Brain pericyte (primary cell): ENCODE data around the gene BLM.
"Not testable (repeated sequence)": the region's sequence is repeated elsewhere in the genome, so short reads cannot be mapped to it uniquely, and the experiment has no call there.

Source experiments
- DNase-seq: peaks from one replicate; pipeline ENCODE4 v3.0.0-alpha.2; 2012; ENCODE audit warnings: low read depth, low spot score

Gene BLM

GRCh38 chr15:90735923-90736322 is 18.8 kb downstream of the BLM start:
- DNase-seq = no peak

- DNase-seq = not testable (repeated sequence)
These were observed 23.4 kb downstream of the BLM start for GRCh38 chr15:90740545-90740944.

GRCh38 chr15:90742087-90742486 is 24.9 kb downstream of the BLM start:
- DNase-seq = no peak

GRCh38 chr15:90743407-90743806 is 26.3 kb downstream of the BLM start:
- DNase-seq = no peak

GRCh38 chr15:90744759-90745402 is 27.7 kb downstream of the BLM start:
- DNase-seq = no peak

- no peak for DNase-seq
These were observed 32.6 kb downstream of the BLM start for GRCh38 chr15:90749754-90750153.

- DNase-seq = no peak
These were observed 33.0 kb downstream of the BLM start for GRCh38 chr15:90750186-90750585.

GRCh38 chr15:90751300-90751825 is 34.2 kb downstream of the BLM start:
- no peak for DNase-seq

- DNase-seq = no peak
These were observed 39.8 kb downstream of the BLM start for GRCh38 chr15:90756916-90757315.

- no peak for DNase-seq
These were observed 40.3 kb downstream of the BLM start for GRCh38 chr15:90757461-90757860.

GRCh38 chr15:90760661-90761232 is 43.6 kb downstream of the BLM start:
- DNase-seq = no peak

GRCh38 chr15:90761629-90762028 is 44.5 kb downstream of the BLM start:
- no peak for DNase-seq

- DNase-seq = no peak
These were observed 45.0 kb downstream of the BLM start for GRCh38 chr15:90762109-90762508.

GRCh38 chr15:90763366-90764099 is 46.4 kb downstream of the BLM start:
- no peak for DNase-seq

- no peak for DNase-seq
These were observed 48.4 kb downstream of the BLM start for GRCh38 chr15:90765531-90765930.

GRCh38 chr15:90765966-90766365 is 48.8 kb downstream of the BLM start:
- DNase-seq = no peak

- no peak for DNase-seq
These were observed 52.2 kb downstream of the BLM start for GRCh38 chr15:90769375-90769774.

GRCh38 chr15:90773485-90773884 is 56.3 kb downstream of the BLM start:
- DNase-seq = no peak

- DNase-seq = no peak
These were observed 57.8 kb downstream of the BLM start for GRCh38 chr15:90774731-90775514.

- DNase-seq = no peak
These were observed 63.8 kb downstream of the BLM start for GRCh38 chr15:90780916-90781315.

- DNase-seq = no peak
These were observed 65.3 kb downstream of the BLM start for GRCh38 chr15:90782442-90782841.

- no peak for DNase-seq
These were observed 70.7 kb downstream of the BLM start for GRCh38 chr15:90787881-90788280.
